NCI-H2107 treated with DMSO at 0.1 percent for 48 hours (cell line): ENCODE results near the gene FGF1.

Experiments
- DNase-seq: peaks from one replicate; lab custom pipeline; 2025; ENCODE audit not compliant: unreplicated experiment; lab: John Stamatoyannopoulos, UW

FGF1 gene

DNA sequence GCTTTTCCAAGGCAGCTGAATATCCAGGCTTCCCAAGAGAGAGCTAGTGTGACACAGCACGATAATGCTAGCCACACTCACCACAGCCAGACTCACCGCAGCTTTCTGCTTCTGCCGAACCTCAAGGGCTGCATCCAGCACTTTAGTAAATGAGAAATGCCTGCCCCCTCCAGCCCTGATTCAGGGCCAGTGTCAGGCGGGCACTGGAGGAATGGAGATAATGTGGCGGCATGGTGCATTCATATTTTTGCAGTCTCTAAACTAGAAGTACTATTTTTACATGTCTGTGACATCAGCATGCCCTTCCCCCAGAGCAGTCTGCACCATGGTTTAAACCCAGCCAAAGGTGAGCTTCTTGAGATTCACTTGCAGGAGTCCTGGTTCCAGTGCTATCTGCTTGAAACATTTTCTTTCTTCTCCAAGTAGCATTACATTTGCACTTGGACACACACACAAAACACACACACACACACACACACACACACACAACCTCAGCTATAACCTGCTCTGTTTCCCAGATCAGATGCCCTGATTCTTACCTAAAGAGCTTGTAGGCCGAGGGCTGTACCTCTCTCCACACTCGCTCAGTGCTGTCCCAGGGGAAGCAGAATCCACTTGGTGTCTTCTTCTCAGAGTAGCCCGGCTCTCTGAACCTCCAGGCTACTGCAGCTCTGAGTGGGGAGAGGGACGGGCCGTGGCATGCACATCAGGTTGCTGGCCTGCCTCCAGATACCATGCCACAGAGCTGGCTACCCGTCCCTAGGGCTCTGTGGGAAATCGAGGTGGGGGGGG is at the start of gene FGF1:
FGF1 (minus strand) TSS at position 673 of the 792 bp plus-strand sequence. CDS start 71,963 bp downstream, outside the sequence.
- DNase-seq = peak; percentile 23

DNA sequence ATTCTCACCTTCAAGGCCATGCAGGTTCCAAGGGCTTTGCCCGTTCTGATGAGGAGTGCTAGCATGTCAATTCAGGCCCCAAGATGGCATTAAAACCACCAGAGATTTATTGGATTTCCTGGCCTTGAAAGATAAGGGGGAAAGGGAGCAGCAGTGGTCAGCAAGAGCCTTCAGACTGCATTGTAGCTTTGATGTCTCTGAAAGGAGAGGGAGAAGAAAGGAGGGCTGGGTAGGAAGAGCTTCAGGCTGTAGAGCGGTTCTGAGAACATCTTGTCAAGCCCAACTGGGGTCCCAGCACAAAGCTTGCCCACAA is 41.8 kb upstream of the FGF1 start:
- no peak for DNase-seq

DNA sequence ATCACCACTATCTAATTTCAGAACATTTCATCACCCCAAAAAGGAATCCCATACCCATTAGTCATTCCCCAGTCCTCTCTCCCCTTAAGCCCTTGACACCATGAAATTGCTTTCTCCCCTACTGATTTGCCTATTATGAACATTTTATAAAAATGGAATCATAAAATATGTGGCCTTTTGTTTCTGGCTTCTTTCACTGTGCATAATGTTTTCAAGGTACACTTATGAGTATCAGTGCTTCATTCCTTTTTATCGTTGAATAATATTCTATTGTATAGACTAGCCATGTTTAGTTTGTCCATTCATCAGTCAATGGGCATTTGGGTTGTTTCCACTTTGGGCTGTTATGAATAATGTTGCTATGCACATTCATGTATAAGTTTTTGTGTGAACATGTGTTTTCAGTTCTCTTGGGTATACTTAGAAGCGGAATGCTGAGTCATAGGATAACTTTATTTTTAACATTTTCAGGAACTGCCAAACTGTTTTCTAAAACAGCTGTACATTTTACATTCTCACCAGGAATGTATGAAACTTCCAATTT is 40.4 kb upstream of the FGF1 start:
- DNase-seq = no peak

- DNase-seq = no peak
Observed at GRCh38 chr5:142725231-142726187, 39.6 kb upstream of the FGF1 start.

DNA sequence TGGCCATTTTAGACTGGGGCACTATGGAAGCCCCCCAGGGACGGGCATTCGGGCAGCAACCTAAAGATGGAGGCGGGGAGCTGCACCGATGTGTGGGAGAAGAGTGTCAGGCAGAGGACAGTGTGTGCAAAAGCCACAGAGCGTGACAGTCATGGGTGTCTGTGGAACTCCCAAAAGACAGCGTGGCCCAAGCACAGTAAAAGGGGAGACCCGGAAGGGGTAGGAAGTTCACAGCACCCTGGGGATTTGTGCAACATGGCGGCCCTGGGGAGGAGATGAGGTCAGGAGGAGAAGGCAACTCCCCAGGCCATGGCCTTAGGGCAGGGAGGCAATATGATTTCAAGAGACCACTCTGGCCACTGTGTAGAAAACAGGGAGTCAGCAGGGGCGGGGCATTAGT is 38.9 kb upstream of the FGF1 start:
- DNase-seq = no peak

- DNase-seq = no peak
Observed at GRCh38 chr5:142722896-142723295, 37.0 kb upstream of the FGF1 start.

- no peak for DNase-seq
Observed at GRCh38 chr5:142722146-142722545, 36.3 kb upstream of the FGF1 start.

- DNase-seq = peak; percentile 36
Observed at GRCh38 chr5:142720641-142721271, 34.9 kb upstream of the FGF1 start.

DNA sequence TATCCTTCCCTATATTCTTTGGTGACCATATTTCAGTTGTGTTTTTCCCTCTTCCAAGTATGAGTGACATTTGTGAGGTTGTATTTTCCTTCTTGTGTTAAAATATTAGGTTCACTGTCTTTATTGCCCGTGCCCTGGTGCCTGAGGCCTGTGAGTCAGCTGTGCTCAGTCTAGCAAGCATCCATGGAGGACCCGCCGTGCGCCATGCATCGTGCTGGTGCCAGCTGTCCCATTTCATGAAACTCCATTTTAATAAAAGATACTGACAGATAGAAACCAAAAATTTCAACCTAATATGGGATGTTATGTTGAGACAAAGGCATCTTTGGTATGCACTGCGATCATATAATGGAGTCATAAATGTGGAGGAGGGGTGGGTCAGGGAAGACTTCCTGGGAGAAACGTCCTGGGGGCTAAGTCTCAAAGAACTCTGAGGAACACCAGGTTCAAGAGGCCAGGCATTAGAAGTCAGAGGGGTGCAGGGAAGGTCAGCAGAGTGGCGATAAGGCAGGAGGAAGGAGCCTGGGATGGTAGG is 34.0 kb upstream of the FGF1 start:
- no peak for DNase-seq

DNA sequence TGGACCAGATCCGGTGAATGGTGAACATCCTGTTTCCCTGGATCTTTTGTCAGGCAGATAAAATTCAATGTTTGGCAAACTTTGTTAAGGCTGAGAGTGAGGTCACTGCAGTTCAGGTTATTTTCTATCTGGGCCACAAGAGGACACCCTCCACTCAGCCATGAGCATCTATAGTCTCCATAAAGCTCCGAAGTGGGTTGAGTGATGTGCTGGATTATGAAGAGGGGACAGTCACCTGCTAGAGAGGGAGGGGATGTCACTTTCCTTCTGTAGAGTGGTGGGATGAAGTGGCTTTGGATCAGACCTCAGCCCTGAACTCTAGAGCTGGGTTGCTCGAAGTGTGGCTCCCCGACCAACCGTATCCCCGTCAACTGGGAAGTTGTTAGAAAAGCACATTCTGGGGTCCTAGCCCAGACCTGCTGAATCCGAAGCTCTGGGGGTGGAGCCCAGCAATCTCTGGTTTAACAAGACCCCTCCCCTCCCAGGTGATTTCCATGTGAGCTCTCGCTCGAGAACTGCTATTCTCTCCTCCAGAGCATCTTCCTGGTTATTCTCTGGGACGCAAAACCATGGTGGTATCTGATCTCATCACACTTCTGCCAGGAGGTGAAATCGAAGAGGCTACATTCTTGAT is 31.8 kb upstream of the FGF1 start:
- DNase-seq = peak; percentile 27

- peak; percentile 36 for DNase-seq
Observed at GRCh38 chr5:142716963-142717362, 31.1 kb upstream of the FGF1 start.

- DNase-seq = no peak
Observed at GRCh38 chr5:142715291-142715690, 29.4 kb upstream of the FGF1 start.

GRCh38 chr5:142713121-142713706 is 27.3 kb upstream of the FGF1 start:
- DNase-seq = peak; percentile 45

DNA sequence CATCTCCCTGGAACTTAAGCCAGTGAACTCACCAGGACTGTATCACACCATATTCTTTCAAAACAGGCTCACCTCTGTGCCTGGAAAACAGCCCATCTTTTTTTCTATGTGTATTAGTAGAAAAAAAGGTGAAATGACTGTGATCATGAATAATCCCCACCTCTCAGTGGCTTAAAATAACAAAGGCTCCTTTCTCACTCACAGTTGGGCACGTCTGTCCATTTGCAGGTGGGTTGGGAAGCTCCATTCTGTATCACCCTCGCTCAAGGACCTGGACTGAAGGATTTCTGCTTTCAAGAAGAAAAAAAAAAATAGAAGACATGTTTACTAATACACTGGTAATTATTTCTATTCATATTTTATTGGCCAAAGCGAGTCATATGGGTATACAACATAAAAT is 17.3 kb upstream of the FGF1 start:
- no peak for DNase-seq

- DNase-seq = no peak
Observed at GRCh38 chr5:142701673-142702311, 15.9 kb upstream of the FGF1 start.

- no peak for DNase-seq
Observed at GRCh38 chr5:142700566-142700965, 14.7 kb upstream of the FGF1 start.

GRCh38 chr5:142699184-142699720 is 13.4 kb upstream of the FGF1 start:
- DNase-seq = peak; percentile 42

DNA sequence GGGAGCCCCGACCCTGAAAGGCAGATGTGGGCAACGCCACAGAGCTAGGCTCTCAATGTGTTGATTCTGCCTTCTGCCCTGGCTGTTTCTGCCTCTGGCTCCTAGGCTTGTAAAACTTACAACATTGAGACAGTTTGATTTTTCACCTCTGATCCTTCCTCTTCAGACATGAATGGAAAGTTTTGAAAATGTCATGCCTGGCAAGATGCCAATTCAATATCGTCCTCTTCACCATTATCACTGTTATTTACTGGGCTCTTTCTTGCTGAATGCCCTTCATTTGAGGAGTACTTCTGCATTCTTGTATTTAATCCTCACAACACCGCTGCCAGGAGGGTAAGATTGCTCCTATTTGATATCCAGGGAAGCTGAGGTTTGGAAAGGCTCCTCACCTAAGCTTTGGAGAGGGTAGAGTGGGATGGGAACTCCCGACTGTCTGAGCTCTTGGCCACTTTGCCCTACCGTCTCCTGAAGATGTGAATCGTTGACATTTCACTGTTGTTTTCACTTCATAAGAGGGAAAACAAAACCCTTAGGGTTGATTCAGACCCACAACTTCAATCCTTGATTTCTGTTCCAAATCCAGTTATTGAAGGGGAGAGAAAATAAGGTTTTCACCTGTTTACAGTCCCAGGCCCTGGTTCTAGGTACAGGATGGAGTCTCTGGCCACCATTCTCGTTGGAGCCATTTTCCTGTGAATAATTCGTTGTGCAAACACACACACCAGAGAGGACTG is 12.7 kb upstream of the FGF1 start:
- no peak for DNase-seq
